ENCODE results near the gene CARD14.

Gene CARD14

DNA sequence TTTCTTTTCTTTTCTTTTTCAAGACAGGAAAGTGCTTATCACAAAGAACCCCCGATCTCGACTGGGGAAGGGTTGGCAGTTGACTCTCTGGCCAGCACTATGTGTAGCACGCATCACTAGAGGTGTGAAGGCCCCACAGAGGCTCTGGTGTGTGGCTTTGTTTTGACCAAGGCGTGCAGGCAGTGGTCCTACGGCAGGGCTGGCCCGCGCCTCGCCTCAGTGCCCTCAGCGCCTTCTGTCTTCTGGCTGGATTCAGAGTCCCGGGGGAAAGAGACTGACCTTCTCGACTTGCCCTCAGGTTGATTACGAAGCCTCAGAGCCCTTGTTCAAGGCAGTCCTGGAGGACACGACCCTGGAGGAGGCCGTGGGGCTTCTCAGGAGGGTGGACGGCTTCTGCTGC, 31.6 kb downstream of the CARD14 start:
- no peaks in the 10 kb centered on the region for H3K4me1 Mint-ChIP-seq
- DNase-seq (no peak), ATAC-seq (replicated peaks) (no peak)
- no peaks in the 10 kb centered on the region for H3K9me3 Mint-ChIP-seq
- H3K36me3 Mint-ChIP-seq: peaks cover 0 to 3% of the 10 kb centered on the region in 2 donors
- H3K4me3 Mint-ChIP-seq: no peak overlapping the region
- H3K27ac Mint-ChIP-seq: no peak overlapping the region
- no peaks in the 10 kb centered on the region for H3K27me3 Mint-ChIP-seq

DNA sequence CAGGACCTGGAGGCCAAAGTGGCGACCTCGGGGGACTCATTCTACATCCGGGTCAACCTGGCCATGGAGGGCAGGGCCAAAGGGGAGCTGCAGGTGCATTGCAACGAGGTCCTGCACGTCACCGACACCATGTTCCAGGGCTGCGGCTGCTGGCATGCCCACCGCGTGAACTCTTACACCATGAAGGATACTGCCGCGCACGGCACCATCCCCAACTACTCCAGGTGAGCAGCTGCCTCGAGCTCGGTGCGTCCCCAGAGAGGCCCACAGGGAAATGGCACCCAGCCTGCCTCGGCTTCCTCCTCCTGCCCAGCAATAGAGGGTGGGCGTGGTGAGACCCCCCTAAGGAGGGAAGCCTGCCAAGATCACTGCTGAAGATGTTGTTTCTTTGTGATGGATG, 32.4 kb downstream of the CARD14 start:
- Mint-ChIP-seq H3K4me3 (no peak overlapping the region), H3K4me1 (no peaks in the 10 kb centered on the region), H3K27me3 (no peaks in the 10 kb centered on the region), H3K27ac (no peak overlapping the region), H3K9me3 (no peaks in the 10 kb centered on the region), H3K36me3 (peaks cover 4 to 5% of the 10 kb centered on the region in 2 donors)
- ATAC-seq (replicated peaks) (no peak), DNase-seq (no peak)

DNA sequence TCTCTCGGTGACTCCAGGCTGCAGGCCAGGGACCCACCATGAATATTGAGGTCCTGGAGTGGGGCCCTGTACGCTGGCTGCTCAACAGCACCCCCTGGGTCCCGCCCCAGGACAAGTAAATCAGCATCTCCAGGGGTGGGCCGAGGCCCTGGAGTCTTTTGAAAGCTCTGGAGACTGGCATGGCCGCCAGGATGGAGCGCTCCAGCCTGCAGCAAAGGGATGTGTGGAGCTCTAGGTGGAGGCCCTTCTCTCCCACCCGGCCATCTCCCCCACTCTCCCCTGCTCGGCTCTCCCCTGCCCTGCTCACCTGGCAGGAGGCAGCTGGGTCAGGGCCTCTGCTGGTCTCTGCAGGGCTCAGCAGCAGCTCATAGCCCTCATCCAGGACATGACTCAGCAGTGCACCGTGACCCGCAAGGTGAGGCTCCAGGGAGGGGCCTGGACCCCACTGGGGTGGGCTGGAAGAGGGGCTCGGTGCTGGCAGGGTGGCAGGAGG, 33.7 kb downstream of the CARD14 start:
- no peaks in the 10 kb centered on the region for H3K4me1 Mint-ChIP-seq
- no peak for ATAC-seq (replicated peaks)
- peaks cover 4 to 5% of the 10 kb centered on the region in 2 donors for H3K36me3 Mint-ChIP-seq
- no peaks in the 10 kb centered on the region for H3K27me3 Mint-ChIP-seq
- H3K4me3 Mint-ChIP-seq: no peak overlapping the region
- DNase-seq: no peak
- no peak overlapping the region for H3K27ac Mint-ChIP-seq
- no peaks in the 10 kb centered on the region for H3K9me3 Mint-ChIP-seq

DNA sequence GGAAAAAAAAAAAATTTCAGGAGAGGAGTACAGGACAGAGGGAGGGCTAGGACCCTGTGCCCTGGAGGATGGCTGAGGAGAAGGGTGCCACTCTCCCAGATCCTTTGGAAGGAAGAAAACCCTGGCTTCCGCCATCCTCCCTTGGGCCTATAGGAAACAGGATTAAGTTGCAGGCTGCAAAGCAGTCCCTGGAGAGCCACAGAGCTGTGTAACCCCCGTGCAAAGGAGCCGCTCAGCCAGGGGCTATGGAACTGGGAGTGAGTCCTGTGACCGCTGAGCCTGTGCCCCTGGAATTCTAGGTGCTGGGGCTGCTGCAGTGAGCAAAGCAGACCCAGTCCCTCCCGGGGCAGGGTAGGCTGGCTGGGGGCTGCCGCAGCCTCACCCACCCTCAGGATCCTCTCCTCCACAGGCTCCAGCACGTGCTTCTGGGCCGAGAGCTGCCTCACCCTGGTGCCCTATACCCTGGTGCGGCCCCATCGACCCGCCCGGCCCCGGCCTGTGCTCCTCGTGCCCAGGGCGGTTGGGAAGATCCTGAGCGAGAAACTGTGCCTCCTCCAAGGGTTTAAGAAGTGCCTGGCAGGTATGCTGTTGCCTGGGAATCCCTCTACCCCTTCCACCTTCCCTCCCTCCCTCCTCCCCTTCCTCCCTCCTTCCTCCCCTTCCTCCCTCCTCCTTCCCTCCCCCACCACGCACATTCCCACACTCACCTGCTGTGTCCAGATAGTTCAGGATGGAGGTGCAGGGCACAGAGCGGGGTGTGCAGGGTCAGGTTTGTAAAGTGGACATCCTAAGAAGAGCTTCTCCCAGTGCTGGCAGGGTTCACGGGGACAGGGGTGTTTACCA, 35.0 kb downstream of the CARD14 start:
- Mint-ChIP-seq H3K4me3 (no peak overlapping the region), H3K36me3 (peaks cover 8 to 13% of the 10 kb centered on the region in 2 donors), H3K4me1 (no peaks in the 10 kb centered on the region), H3K27ac (no peak overlapping the region), H3K27me3 (no peaks in the 10 kb centered on the region), H3K9me3 (no peaks in the 10 kb centered on the region)
- ATAC-seq (replicated peaks) (no peak), DNase-seq (no peak)

DNA sequence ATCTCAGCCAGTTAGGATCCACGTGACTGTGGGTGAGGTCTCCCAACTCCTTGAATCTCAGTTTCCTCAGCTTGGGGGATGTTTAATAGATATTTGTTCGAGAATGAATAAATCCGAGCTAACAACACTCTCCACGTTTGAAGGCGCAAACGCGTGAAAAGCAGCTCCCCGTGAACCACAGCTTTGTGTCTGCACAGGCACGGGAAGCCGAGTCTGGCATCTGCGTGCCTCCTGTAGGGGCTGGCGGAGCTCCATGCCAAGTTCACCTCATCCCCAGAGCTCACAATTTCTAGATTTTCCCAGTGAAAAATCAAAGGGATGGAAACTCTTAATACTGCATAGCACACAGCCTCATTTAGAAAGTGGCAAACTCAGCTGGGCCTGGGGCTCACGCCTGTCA, 36.0 kb downstream of the CARD14 start:
- Mint-ChIP-seq H3K27ac (no peak overlapping the region), H3K27me3 (no peaks in the 10 kb centered on the region), H3K9me3 (no peaks in the 10 kb centered on the region), H3K4me1 (no peaks in the 10 kb centered on the region), H3K36me3 (peaks cover 17 to 23% of the 10 kb centered on the region in 2 donors), H3K4me3 (no peak overlapping the region)
- DNase-seq (no peak), ATAC-seq (replicated peaks) (no peak)

DNA sequence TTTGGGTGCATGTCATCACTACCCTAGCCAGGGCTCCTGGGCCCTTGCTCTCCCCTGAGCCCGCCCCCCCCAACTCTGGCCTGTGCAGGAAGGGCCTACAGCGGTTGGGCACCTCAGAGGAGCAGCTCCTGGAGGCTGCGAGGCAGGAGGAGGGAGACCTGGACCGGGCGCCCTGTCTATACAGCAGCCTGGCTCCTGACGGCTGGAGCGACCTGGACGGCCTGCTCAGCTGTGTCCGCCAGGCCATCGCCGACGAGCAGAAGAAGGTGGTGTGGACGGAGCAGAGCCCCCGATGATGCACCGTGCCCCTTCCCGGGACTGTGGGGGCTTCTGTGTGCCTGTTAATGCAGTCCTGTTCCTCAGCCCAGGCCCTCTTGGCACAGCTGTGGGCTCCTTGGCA, 38.2 kb downstream of the CARD14 start:
- Mint-ChIP-seq H3K9me3 (no peaks in the 10 kb centered on the region), H3K27ac (no peak overlapping the region), H3K4me3 (no peak overlapping the region), H3K36me3 (peaks cover 24 to 25% of the 10 kb centered on the region in 2 donors), H3K27me3 (no peaks in the 10 kb centered on the region), H3K4me1 (peaks cover 2 to 6% of the 10 kb centered on the region in 2 donors)
- ATAC-seq (replicated peaks) (no peak), DNase-seq (no peak)

DNA sequence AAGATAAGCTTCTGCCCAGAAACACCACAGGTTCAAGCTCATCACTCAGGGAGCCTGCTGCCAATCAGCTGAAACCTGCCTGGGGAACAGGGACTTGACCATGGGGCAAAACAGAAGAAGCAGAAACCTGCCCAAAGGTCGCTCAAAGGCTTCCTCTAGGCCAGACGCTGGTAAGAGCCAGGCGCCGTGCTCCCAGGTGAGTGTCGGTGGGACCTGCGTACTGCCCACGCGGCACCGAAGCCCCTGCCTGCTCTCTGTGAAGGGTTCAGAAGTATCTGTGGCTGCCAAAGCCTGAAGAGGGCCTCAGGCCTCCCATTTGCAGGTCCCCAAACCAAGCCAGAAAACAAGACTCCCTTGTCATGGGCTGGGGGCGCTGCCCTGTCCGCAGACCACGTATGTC, 39.9 kb downstream of the CARD14 start:
- Mint-ChIP-seq H3K4me3 (no peak overlapping the region), H3K27ac (peak overlapping the region; percentile 76), H3K27me3 (no peaks in the 10 kb centered on the region), H3K9me3 (no peaks in the 10 kb centered on the region), H3K36me3 (peaks cover 31 to 32% of the 10 kb centered on the region in 2 donors), H3K4me1 (peaks cover 9 to 16% of the 10 kb centered on the region in 2 donors)
- DNase-seq: no peak
- ATAC-seq (replicated peaks): no peak

DNA sequence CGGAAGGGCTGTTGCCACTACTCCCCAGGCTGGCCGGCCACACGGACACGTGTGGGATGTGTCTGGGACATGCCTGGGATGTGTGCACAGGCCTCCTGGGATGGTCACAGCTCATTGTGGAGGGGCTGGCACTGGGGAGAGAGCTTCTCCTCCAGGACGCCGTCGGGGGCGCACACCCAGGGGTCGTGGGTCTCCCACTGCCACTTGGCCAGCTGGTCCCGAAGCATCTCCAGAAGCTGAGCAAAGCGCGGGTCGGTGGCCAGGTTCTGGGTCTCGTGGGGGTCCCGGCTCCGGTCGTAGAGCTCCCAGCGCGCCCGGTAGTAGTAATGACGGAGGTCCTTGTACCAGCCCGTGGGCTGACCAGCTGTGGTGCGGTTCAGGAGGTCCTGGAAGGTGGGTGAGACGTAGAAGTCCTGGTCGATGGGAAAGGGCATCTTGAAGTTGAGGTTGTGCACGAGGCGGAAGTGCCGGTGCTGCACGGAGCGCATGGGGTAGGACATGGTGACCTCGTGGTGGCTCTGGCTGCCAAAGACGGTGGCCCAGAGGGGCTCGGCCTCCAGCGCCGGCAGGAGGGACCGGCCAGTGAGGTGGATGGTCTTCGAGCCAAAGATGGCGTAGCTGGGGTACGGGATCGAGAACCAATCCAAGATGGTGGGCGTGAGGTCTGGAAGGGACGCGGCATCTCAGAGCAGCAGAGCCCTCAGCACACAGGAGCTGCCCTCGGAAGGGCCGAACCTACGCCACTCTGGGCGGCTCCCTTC, 40.7 kb downstream of the CARD14 start:
- ATAC-seq (replicated peaks) (no peak), DNase-seq (no peak)
- peaks cover 35 to 36% of the 10 kb centered on the region in 2 donors for H3K36me3 Mint-ChIP-seq
- H3K4me3 Mint-ChIP-seq: no peak overlapping the region
- H3K27ac Mint-ChIP-seq: peak overlapping the region; percentile 31
- H3K27me3 Mint-ChIP-seq: no peaks in the 10 kb centered on the region
- no peaks in the 10 kb centered on the region for H3K9me3 Mint-ChIP-seq
- peaks cover 9 to 16% of the 10 kb centered on the region in 2 donors for H3K4me1 Mint-ChIP-seq

DNA sequence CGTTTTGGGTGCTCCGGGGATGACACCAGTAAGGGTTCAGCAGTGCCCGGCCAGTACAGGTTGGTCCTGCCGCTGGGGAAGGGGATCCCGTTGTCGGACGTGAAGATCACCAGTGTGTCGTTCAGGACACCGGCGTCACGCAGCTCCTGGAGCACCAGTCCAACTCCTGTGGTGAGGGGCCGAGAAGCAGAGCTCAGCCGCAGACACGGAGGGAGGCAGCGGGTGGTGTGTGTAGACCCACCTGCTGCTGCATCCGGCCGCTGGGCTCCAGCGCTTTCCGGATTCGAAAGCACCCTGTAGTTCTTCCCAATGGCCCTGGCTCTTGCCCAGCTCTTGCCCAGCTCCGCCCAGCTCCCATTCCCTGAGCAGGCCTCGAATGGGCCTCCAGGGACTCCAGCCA, 42.3 kb downstream of the CARD14 start:
- Mint-ChIP-seq H3K27me3 (no peaks in the 10 kb centered on the region), H3K9me3 (no peaks in the 10 kb centered on the region), H3K36me3 (peaks cover 47% of the 10 kb centered on the region in 2 donors), H3K27ac (no peak overlapping the region), H3K4me1 (peaks cover 11 to 16% of the 10 kb centered on the region in 2 donors), H3K4me3 (no peak overlapping the region)
- DNase-seq (no peak), ATAC-seq (replicated peaks) (no peak)

DNA sequence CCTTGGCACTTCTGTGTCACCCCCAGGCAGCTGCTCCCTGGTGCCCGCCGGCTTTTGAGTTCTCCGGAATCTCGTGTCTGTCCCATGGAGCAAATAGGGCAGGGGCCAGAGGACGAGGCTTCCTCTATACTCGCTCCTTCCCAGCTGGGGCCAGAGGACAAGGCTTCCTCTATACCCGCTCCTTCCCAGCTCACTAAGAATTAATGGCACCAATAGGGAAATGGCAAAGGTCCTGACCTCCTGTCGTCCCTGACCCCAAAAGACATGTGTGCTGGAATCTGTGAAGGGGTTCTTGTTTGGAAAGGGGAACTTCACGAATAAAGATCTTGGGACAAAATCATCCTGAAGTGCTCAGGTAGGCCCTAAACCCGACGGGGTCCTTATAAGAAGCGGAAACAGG, 42.7 kb downstream of the CARD14 start:
- Mint-ChIP-seq H3K27me3 (no peaks in the 10 kb centered on the region), H3K9me3 (no peaks in the 10 kb centered on the region), H3K27ac (no peak overlapping the region), H3K4me1 (peaks cover 13 to 16% of the 10 kb centered on the region in 2 donors), H3K4me3 (no peak overlapping the region), H3K36me3 (peaks cover 51% of the 10 kb centered on the region in 2 donors)
- no peak for ATAC-seq (replicated peaks)
- no peak for DNase-seq

DNA sequence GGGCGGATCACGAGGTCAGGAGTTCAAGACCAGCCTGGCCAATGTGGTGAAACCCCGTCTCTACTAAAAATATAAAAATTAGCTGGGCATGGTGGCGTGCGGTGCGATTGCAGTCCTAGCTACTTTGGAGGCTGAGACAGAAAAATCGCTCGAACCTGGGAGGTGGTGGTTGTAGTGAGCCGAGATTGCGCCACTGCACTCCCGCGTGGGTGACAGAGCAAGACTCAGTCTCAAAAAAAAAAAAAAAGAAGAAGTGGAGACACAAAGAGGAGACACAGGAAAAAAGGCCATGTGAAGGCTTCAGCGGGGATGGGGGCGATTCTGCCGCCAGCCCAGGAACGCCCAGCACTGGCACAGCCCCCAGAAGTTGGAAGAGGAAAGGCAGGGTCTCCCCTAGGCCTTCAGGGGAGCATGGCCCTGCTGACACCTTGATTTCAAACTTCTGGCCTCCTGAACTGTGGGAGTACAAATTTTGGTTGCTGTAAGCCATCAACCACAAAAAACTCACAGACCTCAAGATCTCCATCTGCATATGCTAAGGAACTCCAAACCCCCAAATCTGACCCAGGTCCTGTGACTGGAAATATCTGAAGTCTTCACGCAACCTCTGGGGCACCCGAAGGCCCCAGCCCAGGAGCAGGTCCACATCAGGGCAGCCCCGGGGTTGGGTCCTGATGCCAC, 43.3 kb downstream of the CARD14 start:
- no peaks in the 10 kb centered on the region for H3K9me3 Mint-ChIP-seq
- peak overlapping the region in 1 of 2 donors; percentile 33 for H3K4me3 Mint-ChIP-seq
- H3K27ac Mint-ChIP-seq: peak overlapping the region; percentile 90
- ATAC-seq (replicated peaks) (peak; percentile 78 to 81), DNase-seq (no peak)
- H3K4me1 Mint-ChIP-seq: peaks cover 16 to 17% of the 10 kb centered on the region in 2 donors
- no peaks in the 10 kb centered on the region for H3K27me3 Mint-ChIP-seq
- H3K36me3 Mint-ChIP-seq: peaks cover 53 to 54% of the 10 kb centered on the region in 2 donors

DNA sequence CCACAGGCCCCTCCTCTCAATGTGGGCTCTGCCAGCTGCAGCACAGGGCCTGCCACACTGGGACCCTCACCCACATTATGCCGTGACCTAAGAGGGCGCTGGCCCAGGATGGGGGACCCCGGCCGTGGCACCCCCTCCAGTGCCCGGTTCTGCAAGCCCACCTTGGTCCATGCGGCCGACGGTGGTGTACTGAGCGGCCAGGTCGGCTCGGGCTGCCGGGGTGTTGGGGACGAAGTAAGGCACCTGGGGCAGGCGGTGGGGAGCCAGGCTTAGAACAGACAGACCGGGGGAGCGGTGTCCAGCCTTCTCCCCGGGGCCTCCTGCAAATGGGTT, 43.8 kb downstream of the CARD14 start:
- H3K27me3 Mint-ChIP-seq: no peaks in the 10 kb centered on the region
- peaks cover 16 to 22% of the 10 kb centered on the region in 2 donors for H3K4me1 Mint-ChIP-seq
- H3K9me3 Mint-ChIP-seq: no peaks in the 10 kb centered on the region
- peak overlapping the region in 1 of 2 donors; percentile 33 for H3K4me3 Mint-ChIP-seq
- ATAC-seq (replicated peaks): no peak
- H3K27ac Mint-ChIP-seq: no peak overlapping the region
- H3K36me3 Mint-ChIP-seq: peaks cover 53 to 54% of the 10 kb centered on the region in 2 donors
- DNase-seq: no peak

DNA sequence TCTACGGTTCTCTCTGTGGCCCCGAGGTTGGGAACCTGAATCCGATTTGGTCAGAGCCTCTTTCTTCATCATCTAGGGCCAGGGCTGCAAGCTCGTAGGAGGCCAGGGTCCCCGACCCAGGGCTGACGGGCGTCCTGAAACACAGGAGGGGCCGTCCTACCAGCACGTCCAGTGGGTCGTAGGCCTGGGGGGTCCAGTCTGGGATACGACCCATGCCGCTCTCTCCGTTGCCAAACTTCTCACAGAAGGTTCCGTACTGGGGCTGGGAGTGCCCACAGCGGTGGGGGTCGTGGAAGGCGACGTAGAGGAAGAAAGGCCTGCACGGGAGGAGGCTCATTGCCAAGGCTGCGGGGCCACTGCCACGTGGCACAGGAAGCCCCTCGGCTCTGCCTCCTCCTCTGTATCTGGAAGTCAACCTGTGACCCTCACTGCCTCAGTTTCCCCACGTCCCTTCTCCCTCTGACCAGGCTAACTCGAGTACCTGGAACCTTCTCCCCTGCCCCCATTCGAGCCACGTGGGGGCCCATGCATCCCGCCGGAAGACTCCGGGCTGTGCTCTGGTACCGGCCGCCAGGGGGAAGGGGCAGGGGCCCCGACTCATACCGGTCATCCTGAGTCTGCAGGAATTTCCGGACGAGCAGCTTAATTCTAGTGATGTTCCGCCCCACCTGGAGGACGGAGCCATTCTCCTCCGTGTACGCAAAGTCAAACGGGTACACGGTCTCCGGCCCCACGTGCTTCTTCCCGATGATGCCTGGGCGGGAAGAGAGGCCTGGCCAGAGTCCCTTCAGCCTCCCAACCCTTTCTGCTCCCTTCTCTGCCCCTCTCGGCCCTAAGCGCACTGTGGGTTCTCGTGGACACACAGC, 44.4 kb downstream of the CARD14 start:
- Mint-ChIP-seq H3K27ac (no peak overlapping the region), H3K4me3 (no peak overlapping the region), H3K9me3 (no peaks in the 10 kb centered on the region), H3K36me3 (peaks cover 50 to 54% of the 10 kb centered on the region in 2 donors), H3K4me1 (peaks cover 17 to 29% of the 10 kb centered on the region in 2 donors), H3K27me3 (no peaks in the 10 kb centered on the region)
- DNase-seq: no peak
- ATAC-seq (replicated peaks): no peak

DNA sequence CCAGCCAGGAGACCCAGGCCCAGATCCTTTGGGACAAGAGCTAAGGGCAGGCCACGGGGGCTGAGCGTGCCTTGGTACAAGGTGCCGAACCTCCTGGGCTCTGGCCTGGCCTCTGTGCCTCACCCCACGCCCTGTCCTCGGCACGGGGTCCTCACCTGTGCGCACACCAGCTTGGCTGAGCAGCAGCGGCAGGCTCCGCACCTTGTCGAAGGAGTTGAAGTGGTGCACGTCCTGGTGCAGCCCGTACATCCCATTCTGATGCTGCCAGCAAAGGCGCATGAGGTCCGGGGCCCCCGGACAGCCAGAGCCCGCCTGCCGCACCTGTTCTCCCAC, 45.0 kb downstream of the CARD14 start:
- Mint-ChIP-seq H3K27ac (no peak overlapping the region), H3K4me3 (no peak overlapping the region), H3K9me3 (no peaks in the 10 kb centered on the region), H3K36me3 (peaks cover 46 to 56% of the 10 kb centered on the region in 2 donors), H3K4me1 (peaks cover 22 to 35% of the 10 kb centered on the region in 2 donors), H3K27me3 (no peaks in the 10 kb centered on the region)
- DNase-seq (no peak), ATAC-seq (replicated peaks) (no peak)

All from stimulated activated naive B cell treated with anti-CD40 and anti-IgM and Interleukin-4, amounts not matched to agents 10 μg/mL and 1 μg/mL and 100 μg/mL, for 72 hours (primary cell).